ENCODE measurements around the gene GNG3.
"Not testable (repeated sequence)": the region's sequence is repeated elsewhere in the genome, so short reads cannot be mapped to it uniquely, and the experiment has no call there.

Gene GNG3

GRCh38 chr11:62688491-62688890 is 19.0 kb upstream of the GNG3 start:
- DNase-seq: no peak

- no peak for DNase-seq
These were observed 17.9 kb upstream of the GNG3 start, which contains the start of gene LRRN4CL for GRCh38 chr11:62689421-62690183. Gene LRRN4CL (minus strand): TSS chr11:62689530. CDS start chr11:62688508, 1,022 bp downstream.

- not testable (repeated sequence) for DNase-seq
These were observed 13.9 kb upstream of the GNG3 start for GRCh38 chr11:62693624-62694023.

GRCh38 chr11:62694455-62695167 is 12.9 kb upstream of the GNG3 start:
- DNase-seq: peak; percentile 81

DNA sequence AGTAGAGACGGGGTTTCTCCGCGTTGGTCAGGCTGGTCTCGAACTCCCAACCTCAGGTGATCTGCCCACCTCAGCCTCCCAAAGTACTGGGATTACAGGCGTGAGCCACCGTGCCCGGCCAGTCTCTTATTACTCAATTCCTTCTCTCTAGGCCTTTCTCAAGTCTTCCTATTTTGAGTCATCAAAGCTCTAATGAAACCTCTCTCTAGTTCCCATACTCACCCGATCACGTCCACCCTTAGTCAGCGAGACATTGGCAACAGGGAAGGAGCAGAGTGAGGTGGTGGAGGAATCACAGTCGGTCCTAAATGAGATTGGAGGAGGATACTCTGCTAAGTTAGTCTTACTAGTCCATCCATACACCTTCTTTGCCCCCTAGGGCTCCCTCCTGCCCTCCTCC is 5.2 kb upstream of the GNG3 start:
- no peak for DNase-seq

DNA sequence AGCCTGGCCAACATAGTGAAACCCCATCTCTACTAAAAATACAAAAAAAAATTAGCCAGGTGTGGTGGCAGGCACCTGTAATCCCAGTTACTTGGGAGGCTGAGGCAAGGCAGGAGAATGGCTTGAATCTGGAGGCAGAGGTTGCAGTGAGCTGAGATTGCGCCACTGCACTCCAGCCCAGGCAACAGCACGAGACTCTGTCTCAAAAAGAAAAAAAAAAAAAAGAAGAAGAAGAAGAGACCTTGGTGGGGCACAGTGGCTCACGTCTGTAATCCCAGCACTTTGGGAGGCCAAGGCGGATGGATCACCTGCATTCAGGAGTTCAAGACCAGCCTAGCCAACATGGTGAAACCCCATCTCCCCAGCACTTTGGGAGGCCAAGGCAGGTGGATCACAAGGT is 3.6 kb upstream of the GNG3 start:
- DNase-seq: not testable (repeated sequence)

GRCh38 chr11:62705413-62705812 is 2.1 kb upstream of the GNG3 start:
- DNase-seq: peak; percentile 62

- DNase-seq: peak; percentile 96
These were observed 1.3 kb upstream of the GNG3 start for GRCh38 chr11:62705880-62706849.

- DNase-seq: no peak
These were observed 627 bp upstream of the GNG3 start for GRCh38 chr11:62706850-62707247.

- no peak for DNase-seq
These were observed 916 bp downstream of the GNG3 start for GRCh38 chr11:62708392-62708791.

DNA sequence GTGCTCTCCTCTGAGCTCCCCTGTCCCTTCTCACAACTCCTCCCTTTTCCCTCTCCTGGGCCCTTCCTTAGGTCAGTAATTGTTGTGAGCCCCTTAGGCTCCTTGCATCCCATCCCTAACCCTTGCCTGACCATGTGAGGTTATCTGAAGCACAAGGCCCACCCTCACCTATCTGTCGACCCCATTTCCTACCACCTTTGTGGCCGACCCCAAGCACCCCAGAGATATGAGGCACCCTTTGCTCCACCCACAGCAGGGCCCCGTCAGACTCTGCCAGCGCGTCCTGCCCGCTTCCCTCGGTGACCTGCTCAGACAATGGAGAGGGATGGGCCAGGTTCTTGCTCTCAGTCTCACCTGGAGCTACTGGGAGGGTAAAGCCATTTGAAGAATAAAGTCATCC is 1.3 kb downstream of the GNG3 start:
- no peak for DNase-seq

DNA sequence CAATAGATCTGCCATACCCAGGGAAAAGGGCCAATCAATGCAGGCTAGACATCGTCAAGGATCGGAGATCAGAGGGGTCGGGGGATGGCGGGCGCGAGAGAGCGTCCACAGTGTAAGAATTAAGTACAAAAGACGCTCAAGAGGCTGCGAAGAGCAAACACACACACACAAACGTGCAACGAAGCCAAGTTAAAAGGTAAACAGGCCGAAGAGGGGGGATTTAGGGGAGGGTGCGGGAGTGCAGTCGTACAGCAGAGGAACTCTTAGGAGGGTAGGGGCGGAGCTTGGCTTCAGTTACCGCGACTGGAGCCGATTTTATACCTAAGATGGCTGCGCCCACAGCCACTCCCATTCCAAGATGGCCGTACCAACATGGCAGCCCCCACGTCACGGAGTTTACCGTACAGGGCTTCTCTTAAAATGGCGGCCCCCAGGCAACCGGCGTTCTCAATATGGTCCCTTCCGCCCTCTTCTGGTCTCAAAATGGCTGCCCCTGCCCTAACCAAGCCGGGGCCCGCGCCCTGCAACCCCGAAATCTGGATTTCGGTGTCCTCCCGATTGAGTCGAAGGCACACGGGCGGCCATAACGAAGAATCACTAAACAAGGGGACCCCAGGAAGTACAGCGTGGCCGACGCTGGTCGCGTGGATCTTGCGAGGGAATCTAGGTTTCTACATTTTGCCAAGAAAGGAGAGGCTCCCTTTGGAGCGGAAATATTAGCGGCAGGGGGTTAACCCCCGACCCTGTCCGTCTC is 1.9 kb downstream of the GNG3 start:
- DNase-seq: peak; percentile 99

DNA sequence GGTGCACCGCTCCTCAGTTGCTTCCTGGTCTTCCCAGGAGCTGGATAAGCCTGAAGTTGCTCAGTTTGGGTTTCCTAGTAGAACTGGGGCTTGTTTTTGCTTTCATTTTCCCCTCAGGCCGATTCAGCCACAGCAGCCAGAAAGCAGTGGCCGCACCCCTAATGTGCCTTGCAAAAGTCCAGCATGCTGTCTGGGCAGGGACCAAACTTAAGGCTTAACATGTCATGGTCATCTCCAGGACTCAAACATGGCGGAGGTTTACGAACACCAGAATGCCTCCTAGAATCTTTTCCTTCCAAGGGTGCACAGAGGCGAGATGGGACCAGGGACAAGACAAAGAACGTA is 2.5 kb downstream of the GNG3 start:
- peak; percentile 86 for DNase-seq

GRCh38 chr11:62712276-62712812 is 4.9 kb downstream of the GNG3 start:
- DNase-seq: no peak

GRCh38 chr11:62712861-62713260 is 5.4 kb downstream of the GNG3 start:
- DNase-seq: no peak

GRCh38 chr11:62713343-62713742 is 5.9 kb downstream of the GNG3 start:
- DNase-seq: no peak

DNA sequence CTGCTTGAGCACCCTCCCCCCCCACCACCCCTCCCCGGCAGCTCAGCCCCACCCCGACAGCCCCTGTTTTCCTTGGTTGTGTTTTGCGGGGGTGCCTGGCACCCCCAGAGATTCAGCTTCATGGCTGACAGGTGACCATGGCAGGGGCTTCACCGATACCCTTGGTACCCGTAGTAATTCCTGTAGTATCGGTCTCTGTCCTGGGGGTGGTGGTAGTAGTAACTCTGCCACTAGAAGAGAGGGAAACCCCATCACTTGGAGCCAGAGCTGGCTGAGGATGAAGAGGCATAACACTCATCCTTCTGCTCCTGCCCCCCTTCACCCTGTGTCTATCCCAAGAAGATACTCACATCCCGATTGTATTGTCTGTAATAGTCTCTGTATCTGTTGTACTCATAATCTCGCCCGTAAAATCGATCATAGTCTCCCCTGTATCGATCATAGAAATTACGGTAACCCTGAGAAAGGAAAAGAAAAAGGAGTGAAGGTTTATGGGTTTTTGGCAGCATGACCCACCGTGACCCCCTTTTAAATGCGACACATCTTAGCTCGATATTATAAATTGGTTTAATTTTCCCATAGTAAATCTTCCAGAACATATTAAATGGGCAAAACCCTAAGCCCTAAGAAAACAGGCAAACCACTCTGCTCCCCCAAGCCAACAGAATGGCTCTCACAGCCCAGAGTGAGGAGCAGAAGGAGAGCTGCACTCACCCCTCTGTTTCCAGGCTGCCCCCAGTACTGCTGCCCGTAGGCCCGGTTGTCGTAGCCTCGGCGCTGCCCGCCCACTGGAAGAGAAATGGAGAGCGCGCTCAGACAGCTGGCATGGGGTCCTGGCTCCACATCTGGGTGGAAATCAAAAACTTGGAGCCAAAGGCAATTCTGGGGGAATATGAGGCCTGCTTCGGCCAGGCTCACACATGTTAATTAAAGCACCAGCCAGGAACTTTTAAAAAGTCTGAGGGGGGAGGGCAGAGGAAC is 8.0 kb downstream of the GNG3 start:
- no peak for DNase-seq

DNA sequence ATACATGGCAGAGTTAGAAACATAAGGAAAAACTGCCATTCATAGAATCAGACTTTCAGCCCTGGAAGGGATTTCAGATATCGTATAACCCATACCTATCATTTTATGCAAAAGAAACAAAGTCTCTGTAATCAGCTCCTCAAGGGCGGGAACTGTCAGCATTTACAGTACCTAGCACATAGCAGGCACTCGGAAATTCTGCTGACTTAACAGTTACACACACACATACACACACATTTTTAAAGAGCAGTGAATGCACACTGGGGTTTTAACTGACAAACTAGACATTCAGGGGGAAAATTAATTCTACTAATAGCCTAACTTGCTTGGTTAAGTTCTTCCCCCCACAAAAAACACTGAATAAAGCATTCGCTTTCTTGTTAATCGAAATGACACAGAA is 8.7 kb downstream of the GNG3 start:
- no peak for DNase-seq

GRCh38 chr11:62716816-62717215 is 9.3 kb downstream of the GNG3 start:
- DNase-seq: no peak

- DNase-seq: no peak
These were observed 12.0 kb downstream of the GNG3 start for GRCh38 chr11:62719302-62719978.
